HPDE6-E6E7 (cell line): Measurements from ENCODE around the gene NRXN3.

Experiments used
- DNase-seq: peaks from one replicate; pipeline ENCODE4 v3.0.0; 2011; ENCODE audit warnings: missing footprints; ENCODE audit errors: extremely low spot score

NRXN3 gene

DNA sequence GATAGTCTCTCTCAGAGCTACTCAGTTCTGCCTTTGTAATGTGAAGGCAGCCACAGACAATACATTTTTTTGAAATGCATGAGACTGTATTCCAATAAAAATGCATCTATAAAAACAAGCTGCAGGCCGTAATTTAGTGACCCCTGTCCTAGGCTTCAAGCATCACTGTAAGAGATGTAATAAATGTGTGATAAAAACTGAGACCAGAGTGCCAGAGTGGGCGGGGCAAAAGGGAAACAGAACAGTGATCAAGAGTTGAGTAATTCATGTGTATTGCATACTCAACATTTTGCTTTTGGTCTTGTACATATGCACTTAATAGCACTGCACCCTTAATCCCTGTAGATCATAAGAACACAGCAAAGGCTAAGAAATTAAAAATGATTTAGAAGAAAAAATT is 1297.7 kb downstream of the NRXN3 start:
- DNase-seq, result no peak

DNA sequence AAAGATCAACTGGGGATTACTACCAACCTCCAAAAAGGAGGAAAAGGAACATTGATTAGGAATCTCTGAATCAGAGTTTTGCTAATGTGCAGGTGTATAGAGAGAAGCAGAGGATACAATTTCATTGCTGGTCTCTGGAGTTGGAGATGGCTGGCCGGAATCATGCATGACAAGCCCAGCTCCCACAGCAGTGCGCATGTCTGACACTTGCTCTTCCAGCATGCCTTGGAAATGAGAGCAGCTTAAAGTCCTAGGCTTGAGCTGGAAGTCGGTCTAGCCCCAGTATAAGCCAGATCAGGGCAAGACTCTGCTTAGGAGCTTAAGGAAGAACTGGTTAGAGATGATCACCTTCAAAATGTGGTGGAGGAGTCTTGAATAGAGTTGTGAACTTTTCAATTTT is 1298.3 kb downstream of the NRXN3 start:
- DNase-seq, result no peak

DNA sequence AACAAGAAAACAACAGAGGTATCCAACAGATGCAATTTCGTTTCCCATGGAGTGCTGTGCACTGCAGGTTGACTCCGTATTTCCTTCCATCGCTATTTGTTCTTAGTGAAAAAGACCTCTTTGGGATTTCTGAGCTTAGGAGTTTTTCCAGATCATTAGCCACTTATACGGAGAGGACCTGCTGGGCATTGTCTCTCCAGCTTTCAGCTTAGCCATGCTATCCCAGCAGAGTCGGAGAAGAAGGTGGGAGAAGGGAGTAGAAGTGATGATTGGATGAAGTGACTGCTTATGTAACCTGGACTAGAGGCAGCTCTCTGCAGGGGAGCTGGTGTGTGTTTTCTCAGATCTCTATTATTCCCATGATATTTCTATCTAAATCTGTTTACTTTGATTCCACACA is 1303.5 kb downstream of the NRXN3 start:
- no peak for DNase-seq

DNA sequence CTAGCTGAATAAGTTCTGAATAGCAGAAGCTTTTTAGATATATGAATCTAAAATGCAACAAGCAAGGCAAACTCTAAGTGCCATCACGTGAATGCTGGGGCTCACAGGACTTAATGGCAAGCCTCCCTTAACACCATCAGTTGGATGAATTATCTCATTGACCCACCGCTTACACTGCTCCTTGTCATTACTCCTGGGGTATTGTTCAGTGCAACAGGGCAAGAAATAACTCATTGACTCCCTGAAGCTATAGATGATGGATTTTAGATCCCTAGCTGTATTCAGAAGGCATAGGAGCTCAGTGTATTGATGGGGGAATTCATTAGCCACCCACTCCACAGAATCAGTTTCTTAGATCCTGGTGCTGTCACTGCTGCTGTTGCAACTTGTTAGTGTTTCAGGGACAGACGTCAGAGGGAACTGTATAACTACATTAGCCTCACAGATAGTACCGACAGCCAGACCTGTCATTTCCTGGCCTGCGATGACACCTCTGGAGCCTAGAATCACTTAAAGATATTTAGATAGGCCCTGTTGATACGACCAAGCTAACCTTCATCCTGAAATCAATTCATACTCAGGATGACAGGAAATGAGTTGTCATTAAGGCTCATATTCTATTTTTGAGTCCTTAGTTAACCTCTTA is 1305.8 kb downstream of the NRXN3 start:
- no peak for DNase-seq

DNA sequence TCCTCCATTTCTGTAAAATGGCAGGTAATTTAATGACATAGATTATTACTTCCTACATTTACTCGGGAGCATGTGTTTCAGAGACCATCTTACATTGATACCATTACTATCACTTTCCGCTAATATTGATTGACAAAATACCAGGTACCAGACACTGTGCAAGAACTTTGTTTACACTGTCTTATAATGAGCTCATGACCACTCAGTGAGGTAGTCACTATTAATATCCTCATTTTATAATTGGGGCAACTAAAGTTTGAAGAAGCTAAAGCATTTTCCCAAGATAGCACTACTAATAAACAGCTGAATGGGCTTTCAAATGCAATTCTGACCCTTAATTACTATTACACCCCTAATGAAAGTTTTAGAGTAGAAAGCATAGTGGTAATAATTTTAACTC is 1306.4 kb downstream of the NRXN3 start:
- no peak for DNase-seq

DNA sequence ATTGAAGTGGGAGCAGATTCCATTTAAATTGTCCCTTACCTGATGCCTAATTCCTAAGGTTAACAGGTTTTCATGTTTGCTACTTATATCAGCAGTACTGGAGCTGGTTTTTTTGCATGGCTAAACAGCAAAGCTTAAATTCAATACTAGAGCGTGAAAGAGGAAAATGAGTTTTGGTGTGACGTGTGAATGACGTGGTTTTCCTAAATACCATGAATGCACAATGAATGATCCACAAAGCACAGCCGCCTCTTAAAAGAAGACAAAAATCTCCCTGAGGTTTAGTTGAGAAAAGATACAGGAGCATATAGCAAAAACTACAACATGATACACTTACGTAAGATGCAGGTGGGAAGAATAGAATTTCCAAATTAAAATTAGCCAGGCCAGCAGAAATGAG is 1310.0 kb downstream of the NRXN3 start:
- DNase-seq, result no peak

DNA sequence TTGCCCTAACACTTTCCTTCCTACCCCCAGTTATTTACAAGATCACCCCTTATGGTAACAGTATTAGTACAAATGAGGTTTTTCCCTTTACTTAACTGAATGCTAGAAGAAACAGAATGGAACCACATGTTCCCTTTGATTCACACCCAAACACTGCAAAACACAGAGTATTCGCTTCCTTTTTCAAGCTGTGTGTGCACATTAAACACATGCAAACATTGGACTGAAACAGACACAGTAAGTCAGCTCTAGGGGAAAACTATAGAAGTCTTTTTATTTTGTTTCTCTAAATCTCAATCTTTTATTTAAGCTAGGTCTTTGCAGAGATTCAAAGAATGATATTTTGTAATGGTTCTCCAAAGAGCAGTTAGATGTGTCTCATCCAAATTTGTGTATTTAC is 1312.7 kb downstream of the NRXN3 start:
- no peak for DNase-seq

DNA sequence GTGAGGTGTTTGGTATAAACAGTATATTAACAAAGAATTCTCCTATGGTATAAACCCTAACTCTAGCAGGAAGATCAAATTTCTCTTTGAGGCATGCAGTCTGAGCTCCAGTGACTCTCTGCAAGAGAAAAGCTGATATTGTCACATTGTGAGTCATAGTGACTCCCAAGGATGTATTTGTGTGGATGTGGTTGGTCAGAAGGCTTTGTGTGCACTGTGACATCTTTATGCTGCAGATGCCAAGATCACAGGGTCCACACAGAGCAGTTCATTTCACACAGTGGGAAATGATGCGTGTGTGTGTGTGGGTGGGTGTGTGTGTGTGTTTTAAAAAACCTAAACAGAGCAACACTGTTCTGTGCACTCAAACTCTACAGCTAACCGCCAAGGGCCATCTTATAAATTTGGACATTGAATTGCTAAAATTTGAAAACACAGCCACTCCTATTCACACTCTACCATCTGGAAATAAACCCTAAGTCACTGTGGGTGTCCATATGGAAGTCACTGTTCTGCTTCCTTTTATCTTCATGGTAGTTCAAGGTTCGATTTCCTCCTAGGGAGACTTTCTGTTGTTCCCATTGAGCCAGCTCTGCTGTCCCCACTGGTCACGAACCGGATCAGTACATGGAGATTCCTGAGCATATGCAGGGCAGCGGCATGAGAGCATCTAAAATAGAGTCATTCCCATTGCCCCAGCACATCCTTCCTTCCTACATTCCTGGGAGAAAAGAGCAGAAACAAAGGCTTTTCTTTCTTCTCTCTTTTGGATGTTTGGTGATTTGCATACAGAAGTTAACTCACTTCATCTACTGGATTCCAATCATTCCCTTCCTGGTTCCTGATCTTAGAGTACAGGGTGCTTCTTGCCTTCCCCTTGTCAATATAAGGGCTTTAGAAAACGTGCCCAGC is 1313.6 kb downstream of the NRXN3 start:
- DNase-seq, result no peak

DNA sequence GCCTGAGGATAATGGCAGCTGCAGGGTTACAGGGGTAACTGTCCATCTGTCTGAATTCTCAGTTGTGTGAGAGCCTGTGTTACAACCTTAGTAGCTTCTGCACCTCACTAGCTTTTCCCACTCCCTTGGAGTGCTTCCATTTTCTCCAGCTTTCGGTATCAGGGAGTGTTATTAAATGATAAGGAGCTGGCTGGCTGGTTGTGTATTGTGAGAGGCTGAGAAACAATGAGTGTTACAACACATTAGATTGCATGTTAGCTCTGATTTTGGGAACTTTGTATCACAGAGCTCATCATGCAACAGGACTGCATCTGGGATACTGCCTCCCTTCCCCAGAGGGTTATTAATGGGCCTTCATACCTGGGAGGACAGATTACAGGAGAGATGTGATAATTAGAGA is 1317.5 kb downstream of the NRXN3 start:
- DNase-seq, result no peak

DNA sequence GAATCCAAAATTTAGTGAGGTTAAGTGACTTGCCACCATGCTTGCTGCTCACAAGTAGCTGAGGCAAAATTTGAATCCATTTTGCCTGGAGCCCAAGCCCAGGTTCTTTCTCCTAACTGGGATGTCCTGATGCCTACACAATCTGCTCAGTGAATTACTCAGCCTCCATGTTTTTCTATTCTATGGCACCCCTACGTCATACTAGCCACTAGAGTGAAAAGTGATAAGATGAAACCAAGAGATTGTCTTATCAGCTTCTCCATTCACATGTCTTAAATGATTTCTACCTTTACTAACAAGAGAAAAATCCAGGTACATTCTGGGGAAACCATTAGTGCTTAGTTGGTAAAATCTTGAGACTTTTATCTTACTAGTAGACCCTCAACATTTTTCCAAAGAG is 1321.0 kb downstream of the NRXN3 start:
- no peak for DNase-seq

DNA sequence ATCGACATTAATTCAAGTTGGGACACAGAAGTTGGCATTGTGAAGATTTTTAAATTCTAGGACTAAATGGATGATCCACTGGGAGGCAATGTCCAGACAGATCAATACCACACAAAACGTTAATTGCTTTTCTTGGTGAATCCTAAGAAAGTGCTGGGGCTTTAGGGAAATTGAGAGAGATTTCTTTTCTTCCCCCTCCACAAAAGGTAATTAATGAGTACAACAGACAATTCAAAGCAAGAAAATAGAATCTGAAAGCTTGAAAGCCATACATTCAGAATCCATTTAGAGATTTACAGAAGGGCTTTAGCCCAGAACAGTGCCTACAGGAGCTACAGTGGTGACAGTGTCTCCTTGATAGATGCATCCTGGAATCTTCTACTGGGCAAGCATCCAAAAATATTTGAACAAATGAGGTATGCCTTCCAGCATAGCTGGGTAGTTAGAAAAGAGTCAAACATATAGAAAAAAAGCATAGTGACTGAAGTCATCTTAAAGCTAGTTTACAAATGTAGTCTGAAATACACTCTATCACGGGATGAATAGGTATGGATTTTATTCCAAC is 1323.0 kb downstream of the NRXN3 start:
- no peak for DNase-seq

DNA sequence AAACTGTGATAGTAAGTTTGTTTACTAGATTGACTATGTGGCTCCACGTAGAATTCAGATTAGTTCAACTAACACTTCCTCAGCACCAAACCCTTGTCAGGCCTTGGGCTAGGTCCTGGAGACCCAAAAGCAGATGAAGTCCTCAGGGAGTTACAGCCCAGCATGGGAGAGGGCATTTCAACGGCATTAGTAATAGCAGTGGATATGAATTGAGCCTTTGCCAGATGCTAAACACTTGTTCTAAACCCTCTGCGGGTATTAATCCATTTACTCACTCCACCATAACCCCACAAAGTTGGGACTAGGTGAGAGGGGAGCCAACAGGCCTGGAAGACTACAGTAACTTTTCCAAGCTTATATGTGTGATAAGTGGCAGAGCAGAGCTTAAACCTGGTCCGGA is 1326.5 kb downstream of the NRXN3 start:
- DNase-seq, result no peak

DNA sequence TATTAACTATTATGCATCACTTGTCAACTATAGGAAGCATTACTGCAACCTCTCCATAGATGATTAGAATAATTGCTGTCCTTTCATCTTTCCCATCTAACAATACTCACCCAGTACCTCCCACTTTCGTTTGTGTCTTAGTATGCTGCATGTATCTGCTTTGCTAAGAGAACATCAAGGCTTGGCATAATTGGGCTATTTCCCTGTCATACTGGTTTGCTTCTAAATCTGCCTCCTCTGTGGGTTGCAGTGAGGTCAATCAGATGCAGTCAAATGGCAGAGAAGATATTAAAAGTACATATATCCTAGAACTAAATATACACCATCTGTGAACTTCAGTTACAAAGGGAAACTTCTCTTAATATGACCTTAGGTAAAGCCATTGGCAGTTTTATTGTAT is 1330.3 kb downstream of the NRXN3 start:
- no peak for DNase-seq

DNA sequence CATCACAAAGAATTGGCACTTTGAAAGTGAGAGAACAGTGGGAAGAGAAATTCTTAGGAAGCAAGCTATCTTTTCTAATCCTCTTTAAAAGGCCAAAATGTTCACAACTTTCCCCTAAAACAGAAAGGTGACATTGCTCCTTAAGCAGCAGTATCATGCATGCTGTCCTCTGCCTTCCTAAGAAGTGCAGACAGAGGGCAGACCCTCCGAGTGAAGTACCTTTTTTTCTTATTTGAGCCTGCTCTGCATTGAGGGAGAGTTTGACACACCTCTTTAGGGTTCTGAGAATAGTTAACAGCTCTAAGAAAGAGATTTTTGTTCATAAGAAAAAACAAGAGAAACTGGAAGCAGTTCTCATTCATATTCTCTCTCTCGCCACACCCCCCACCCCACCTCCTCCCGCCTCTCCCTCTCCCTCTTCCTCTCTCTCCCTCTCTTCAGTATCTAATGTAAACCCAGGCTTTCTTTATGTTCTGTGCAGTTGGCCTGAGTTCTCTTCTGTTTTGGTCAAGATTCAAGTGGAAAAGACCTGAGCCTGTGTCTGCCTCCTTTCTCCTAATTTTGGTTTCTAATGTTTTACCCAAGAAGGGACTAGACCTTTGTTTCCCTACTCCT is 1332.1 kb downstream of the NRXN3 start:
- DNase-seq, result no peak

DNA sequence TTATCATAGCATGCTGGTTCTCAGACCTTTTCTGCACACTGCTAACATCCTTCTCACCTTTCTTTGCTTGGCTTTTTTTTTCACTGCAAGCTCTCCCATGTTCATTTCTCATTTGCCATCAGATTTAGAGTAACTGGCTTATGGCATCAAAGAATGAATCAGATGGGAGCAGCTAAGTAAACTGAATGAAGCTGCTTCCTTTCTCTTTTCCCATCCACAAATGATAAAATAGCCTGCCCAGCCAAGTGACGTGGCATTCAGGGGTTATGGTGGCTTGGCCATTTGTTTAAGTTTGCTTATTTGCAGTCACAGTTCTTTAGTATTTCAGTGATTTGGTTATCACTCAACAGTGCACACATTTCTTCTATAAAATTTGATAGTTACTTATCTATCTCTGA is 1332.6 kb downstream of the NRXN3 start:
- DNase-seq, result no peak

DNA sequence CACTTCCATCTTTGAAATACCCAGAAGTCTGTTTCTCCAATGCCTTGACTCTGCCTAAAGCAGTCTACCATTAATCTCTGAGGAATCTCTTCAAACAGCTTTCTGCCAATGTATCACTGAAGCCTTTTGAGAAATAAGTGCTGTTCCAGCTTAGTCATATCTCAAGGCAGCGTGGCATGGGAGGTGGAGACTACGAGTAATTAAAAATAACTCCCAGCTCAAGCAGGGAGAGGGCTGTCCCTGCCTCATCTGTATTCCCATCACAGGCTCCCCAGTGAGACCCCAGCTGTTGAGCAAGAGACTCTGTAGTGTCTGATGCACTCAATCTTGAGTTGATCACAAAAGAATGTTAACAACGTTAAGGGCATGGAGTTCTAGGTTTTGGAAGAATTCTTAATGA is 1340.5 kb downstream of the NRXN3 start:
- DNase-seq, result no peak

DNA sequence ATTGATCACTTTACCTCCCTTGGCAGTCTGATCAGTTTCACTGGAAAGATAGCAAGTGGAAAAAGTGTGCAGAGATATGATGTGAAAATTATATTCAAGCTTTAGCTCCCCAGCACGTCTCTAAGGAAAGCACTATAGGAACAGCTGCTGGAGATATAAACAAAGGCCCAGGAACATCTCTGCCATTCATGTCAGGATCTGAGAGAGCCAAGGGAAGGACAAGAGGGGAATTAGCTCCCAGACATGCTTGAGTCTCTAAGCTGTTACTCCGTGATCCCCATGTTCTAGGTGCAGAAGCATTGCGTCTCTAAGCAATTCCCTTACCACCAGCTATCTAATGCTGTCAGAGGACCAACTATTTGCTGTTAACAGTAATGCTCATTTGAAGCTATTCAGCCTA is 1341.0 kb downstream of the NRXN3 start:
- DNase-seq, result no peak

DNA sequence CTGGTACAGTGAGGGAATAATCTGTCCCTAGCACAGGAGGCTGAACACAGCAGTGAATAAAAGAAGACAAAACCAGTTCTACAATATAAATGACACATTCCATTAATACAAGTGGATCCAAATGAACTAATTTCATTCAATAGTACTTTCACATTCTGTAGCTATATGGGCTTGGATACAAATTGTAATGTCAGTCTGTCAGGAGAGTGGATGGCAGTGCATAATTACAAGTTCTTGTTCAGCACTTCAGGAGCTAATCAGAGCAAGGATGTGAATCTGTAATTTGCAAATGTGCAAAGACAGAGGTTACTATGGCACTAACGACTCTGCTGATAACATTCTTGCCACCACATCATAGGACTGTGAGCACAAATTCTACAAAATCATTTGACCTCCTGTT is 1343.3 kb downstream of the NRXN3 start:
- no peak for DNase-seq

DNA sequence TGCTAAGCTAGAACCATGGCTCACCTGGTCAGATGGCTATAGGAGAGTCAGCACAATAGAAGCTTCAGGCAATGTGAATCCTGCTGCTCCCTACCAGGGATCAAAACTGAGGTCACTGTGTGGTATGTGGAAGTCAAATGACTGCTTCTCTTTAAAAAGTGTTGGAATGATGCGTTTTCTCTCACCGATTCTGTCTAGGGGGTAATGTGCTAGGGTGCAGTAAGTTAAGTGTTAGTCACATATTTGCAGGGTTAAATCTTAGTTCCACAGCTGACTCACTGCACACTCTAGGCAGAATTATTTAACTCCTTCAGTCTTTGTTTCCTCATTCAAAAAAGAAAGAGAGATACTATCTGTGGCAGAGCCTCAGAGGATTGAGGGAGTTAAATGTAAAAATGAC is 1344.5 kb downstream of the NRXN3 start:
- DNase-seq, result no peak

DNA sequence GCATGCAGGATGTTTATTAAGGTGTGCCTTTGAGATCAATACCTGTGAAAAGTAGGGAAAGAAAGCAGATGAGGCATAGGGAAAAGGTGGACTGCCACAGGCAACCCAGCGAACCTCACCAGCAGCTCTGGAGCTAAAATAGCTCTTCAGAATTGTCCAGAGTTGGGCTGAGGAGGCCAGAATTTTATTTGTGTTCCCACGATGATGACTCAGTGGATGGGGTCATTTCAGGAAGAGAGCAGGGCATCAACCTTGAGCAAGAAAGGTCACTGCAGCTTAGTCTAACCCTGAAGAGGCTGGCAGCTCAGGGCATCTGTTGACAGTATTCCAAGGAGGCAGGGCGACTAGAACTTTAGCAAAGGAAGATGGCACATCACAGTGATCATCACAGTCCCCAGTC is 1345.0 kb downstream of the NRXN3 start:
- no peak for DNase-seq

DNA sequence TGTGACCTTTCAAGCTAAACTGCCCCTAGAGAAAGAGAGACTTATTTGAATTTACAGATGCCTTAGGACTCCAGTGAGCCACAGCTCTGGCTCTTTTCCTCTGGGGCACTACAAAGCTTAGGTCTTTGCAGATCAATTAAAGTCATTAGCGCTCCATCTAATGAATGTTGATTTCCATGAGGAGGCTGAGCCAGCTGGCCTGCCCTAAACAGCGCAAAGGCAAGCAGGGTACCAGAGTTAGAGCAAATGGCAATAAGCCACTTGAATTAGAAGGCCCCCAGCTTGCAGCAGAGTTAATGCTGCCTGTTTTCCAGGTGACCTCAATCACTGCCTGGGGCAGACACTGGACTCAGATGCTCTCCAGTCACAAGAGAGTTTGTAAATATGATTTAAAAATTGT is 1345.8 kb downstream of the NRXN3 start:
- DNase-seq, result no peak

DNA sequence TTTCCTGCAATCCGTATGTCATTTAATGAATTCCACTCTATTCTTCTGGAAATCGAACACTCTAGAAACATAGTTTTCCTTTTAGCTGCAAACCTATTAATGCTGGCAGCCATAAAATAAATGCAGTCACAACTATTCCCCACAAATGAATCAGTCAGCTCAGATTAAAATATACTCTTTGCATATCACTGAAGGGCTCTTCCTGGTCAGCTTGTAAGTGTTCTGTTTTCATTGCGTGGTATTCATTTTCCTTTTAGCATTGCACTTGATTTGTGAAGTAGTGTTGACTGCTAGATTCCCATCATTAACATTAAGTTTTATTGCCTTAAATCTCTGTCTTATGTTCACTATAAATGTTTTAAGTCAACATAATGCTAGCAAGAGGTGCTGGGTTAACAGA is 1355.2 kb downstream of the NRXN3 start:
- DNase-seq, result no peak
